Activated naive CD4-positive, alpha-beta T cell treated with anti-CD3 and anti-CD28 coated beads, Interleukin-2, amount 10 ng/mL, durations not matched to agents 7 days and 5 days (primary cell): ENCODE data around the gene RHOT2.
A peak's percentile ranks its signal among the peaks of the same experiment; 100 is the strongest.

Experiments
- CTCF ChIA-PET: fragments of 350-600 bp; sonication (Branson Sonifier 250); formaldehyde crosslinking; loops from one replicate; lab custom pipeline; 2021; ENCODE audit warnings: antibody characterized with exemption; lab: Charles Lee
- DNase-seq: peaks from one replicate; pipeline ENCODE4 v3.0.0-alpha.2; 2020
- H3K27ac Mint-ChIP-seq: one replicate; pipeline ENCODE4 v1.8.0; 2021; ENCODE audit warnings: mild to moderate bottlenecking, moderate library complexity, mixed read lengths
- H3K27me3 Mint-ChIP-seq: one replicate; pipeline ENCODE4 v1.8.0; 2021; ENCODE audit warnings: mild to moderate bottlenecking, mixed read lengths
- H3K36me3 Mint-ChIP-seq: one replicate; pipeline ENCODE4 v1.8.0; 2021; ENCODE audit warnings: mixed read lengths
- H3K4me1 Mint-ChIP-seq: one replicate; pipeline ENCODE4 v1.8.0; 2021; ENCODE audit warnings: mixed read lengths
- H3K4me3 Mint-ChIP-seq: one replicate; pipeline ENCODE4 v1.8.0; 2021; ENCODE audit warnings: mild to moderate bottlenecking, moderate library complexity, mixed read lengths
- H3K9me3 Mint-ChIP-seq: one replicate; pipeline ENCODE4 v1.8.0; 2021; ENCODE audit warnings: mixed read lengths

The RHOT2 gene

GRCh38 chr16:674968-675883, 7.3 kb downstream of the RHOT2 start, which contains the start of gene RHBDL1:
RHBDL1 (plus strand) TSS chr16:675671; CDS start chr16:675791, 120 bp downstream.
- H3K4me1 Mint-ChIP-seq = peaks cover 13% of the 10 kb centered on the region
- peaks cover 33% of the 10 kb centered on the region for H3K27me3 Mint-ChIP-seq
- no peaks in the 10 kb centered on the region for H3K9me3 Mint-ChIP-seq
- peaks cover 7% of the 10 kb centered on the region for H3K36me3 Mint-ChIP-seq
- DNase-seq = no peak
- no peak within 1 kb of the TSS for H3K4me3 Mint-ChIP-seq
- H3K27ac Mint-ChIP-seq = no peak within 1 kb of the TSS
- CTCF ChIA-PET = no interaction called here

GRCh38 chr16:675884-676564, 8.1 kb downstream of the RHOT2 start:
- peaks cover 16% of the 10 kb centered on the region for H3K4me1 Mint-ChIP-seq
- H3K27ac Mint-ChIP-seq = no peak overlapping the region
- CTCF ChIA-PET = no interaction called here
- H3K36me3 Mint-ChIP-seq = peaks cover 8% of the 10 kb centered on the region
- DNase-seq = no peak
- H3K4me3 Mint-ChIP-seq = no peak overlapping the region
- H3K27me3 Mint-ChIP-seq = peaks cover 33% of the 10 kb centered on the region
- no peaks in the 10 kb centered on the region for H3K9me3 Mint-ChIP-seq

- Mint-ChIP-seq H3K4me3 (no peak overlapping the region), H3K36me3 (peaks cover 9% of the 10 kb centered on the region), H3K4me1 (peaks cover 21% of the 10 kb centered on the region), H3K9me3 (no peaks in the 10 kb centered on the region), H3K27ac (no peak overlapping the region), H3K27me3 (peaks cover 33% of the 10 kb centered on the region)
- CTCF ChIA-PET = no interaction called here
- DNase-seq = no peak
These were observed 8.6 kb downstream of the RHOT2 start for GRCh38 chr16:676565-676902.

GRCh38 chr16:676913-677312, 9.0 kb downstream of the RHOT2 start:
- DNase-seq = peak; percentile 61
- no peak overlapping the region for H3K4me3 Mint-ChIP-seq
- H3K4me1 Mint-ChIP-seq = peaks cover 24% of the 10 kb centered on the region
- no peaks in the 10 kb centered on the region for H3K9me3 Mint-ChIP-seq
- CTCF ChIA-PET = no interaction called here
- H3K27ac Mint-ChIP-seq = no peak overlapping the region
- peaks cover 33% of the 10 kb centered on the region for H3K27me3 Mint-ChIP-seq
- peaks cover 13% of the 10 kb centered on the region for H3K36me3 Mint-ChIP-seq

GRCh38 chr16:677316-678190, 9.6 kb downstream of the RHOT2 start:
- H3K36me3 Mint-ChIP-seq = peaks cover 18% of the 10 kb centered on the region
- H3K4me3 Mint-ChIP-seq = no peak overlapping the region
- H3K27ac Mint-ChIP-seq = no peak overlapping the region
- H3K27me3 Mint-ChIP-seq = peaks cover 33% of the 10 kb centered on the region
- no peak for DNase-seq
- H3K4me1 Mint-ChIP-seq = peaks cover 28% of the 10 kb centered on the region
- H3K9me3 Mint-ChIP-seq = no peaks in the 10 kb centered on the region
- CTCF ChIA-PET = no interaction called here

GRCh38 chr16:678209-678857, 10.4 kb downstream of the RHOT2 start:
- no peaks in the 10 kb centered on the region for H3K9me3 Mint-ChIP-seq
- H3K27ac Mint-ChIP-seq = no peak overlapping the region
- no peak for DNase-seq
- H3K4me3 Mint-ChIP-seq = no peak overlapping the region
- H3K4me1 Mint-ChIP-seq = peaks cover 35% of the 10 kb centered on the region
- H3K36me3 Mint-ChIP-seq = peaks cover 15% of the 10 kb centered on the region
- peaks cover 33% of the 10 kb centered on the region for H3K27me3 Mint-ChIP-seq
- CTCF ChIA-PET = no interaction called here

GRCh38 chr16:678858-679813, 11.2 kb downstream of the RHOT2 start:
- peaks cover 33% of the 10 kb centered on the region for H3K27me3 Mint-ChIP-seq
- peak; percentile 70 for DNase-seq
- CTCF ChIA-PET = no interaction called here

GRCh38 chr16:679814-680624, 12.1 kb downstream of the RHOT2 start, which contains the start of gene STUB1:
STUB1 (plus strand) TSS chr16:680410; CDS start chr16:680526, 116 bp downstream.
- peaks cover 29% of the 10 kb centered on the region for H3K27me3 Mint-ChIP-seq
- DNase-seq = peak; percentile 95
- peaks cover 15% of the 10 kb centered on the region for H3K36me3 Mint-ChIP-seq
- H3K27ac Mint-ChIP-seq = peak within 1 kb of the TSS; percentile 88
- peak within 1 kb of the TSS; percentile 81 for H3K4me3 Mint-ChIP-seq
- H3K4me1 Mint-ChIP-seq = peaks cover 38% of the 10 kb centered on the region
- CTCF ChIA-PET = interaction anchor here (0.9 to 1.7 kb wide), 2 partner anchors 12 to 32 kb away, joined by 3 to 6 read pairs; partner anchors contain the start of gene RHOT2
- no peaks in the 10 kb centered on the region for H3K9me3 Mint-ChIP-seq

More at GRCh38 chr16:678858-679813, 11.2 kb downstream of the RHOT2 start:
- peaks cover 35% of the 10 kb centered on the region for H3K4me1 Mint-ChIP-seq
- H3K27ac Mint-ChIP-seq = peak overlapping the region; percentile 42
- H3K4me3 Mint-ChIP-seq = peak overlapping the region; percentile 71
- H3K9me3 Mint-ChIP-seq = no peaks in the 10 kb centered on the region
- H3K36me3 Mint-ChIP-seq = peaks cover 15% of the 10 kb centered on the region

- CTCF ChIA-PET = interaction anchor here (0.9 to 1.7 kb wide), 2 partner anchors 13 to 33 kb away, joined by 3 to 6 read pairs; partner anchors contain the start of gene RHOT2
- Mint-ChIP-seq H3K27ac (peak overlapping the region; percentile 68), H3K9me3 (no peaks in the 10 kb centered on the region), H3K4me3 (peak overlapping the region; percentile 81), H3K36me3 (peaks cover 16% of the 10 kb centered on the region), H3K27me3 (peaks cover 23% of the 10 kb centered on the region), H3K4me1 (peaks cover 38% of the 10 kb centered on the region)
- DNase-seq = no peak
These were observed 12.7 kb downstream of the RHOT2 start for GRCh38 chr16:680625-680945.

GRCh38 chr16:680967-681745, 13.2 kb downstream of the RHOT2 start:
- H3K36me3 Mint-ChIP-seq = peaks cover 17% of the 10 kb centered on the region
- peak overlapping the region; percentile 81 for H3K4me3 Mint-ChIP-seq
- peaks cover 17% of the 10 kb centered on the region for H3K27me3 Mint-ChIP-seq
- no peak for DNase-seq
- peak overlapping the region; percentile 68 for H3K27ac Mint-ChIP-seq
- H3K4me1 Mint-ChIP-seq = peaks cover 42% of the 10 kb centered on the region
- CTCF ChIA-PET = interaction anchor here (1.7 kb wide), 1 partner anchor 13 kb away, joined by 6 read pairs; the partner anchor contains the start of gene RHOT2
- H3K9me3 Mint-ChIP-seq = no peaks in the 10 kb centered on the region

- DNase-seq = no peak
- Mint-ChIP-seq H3K4me1 (peaks cover 38% of the 10 kb centered on the region), H3K27ac (no peak overlapping the region), H3K9me3 (no peaks in the 10 kb centered on the region), H3K36me3 (peaks cover 21% of the 10 kb centered on the region), H3K27me3 (peaks cover 10% of the 10 kb centered on the region), H3K4me3 (peak overlapping the region; percentile 81)
- CTCF ChIA-PET = interaction anchor here (1.7 kb wide), 1 partner anchor 14 kb away, joined by 6 read pairs; the partner anchor contains the start of gene RHOT2
These were observed 14.0 kb downstream of the RHOT2 start for GRCh38 chr16:681746-682427.
